ENCODE measurements around the gene PRM1.

- TF ChIP-seq CTCF (IDR thresholded peaks at IDR 0.05; ENCODE audit: low read depth, low read length, poor library complexity, severe bottlenecking), result no peak
- TF ChIP-seq EZH2phosphoT487 (IDR thresholded peaks at IDR 0.05; ENCODE audit: borderline replicate concordance, low read length), result no peak
These were observed 25.3 kb upstream of the PRM1 start for GRCh38 chr16:11306381-11306780.

Measured in DOHH2 (cell line).